Skin of body (tissue), 2 donors: ENCODE data around the gene TIMM22. TPM values are rescaled to one million over a fixed set of nuclear protein-coding genes. Genes with fewer than 3 reads are reported as not detected.
"Not testable (repeated sequence)": the region's sequence is repeated elsewhere in the genome, so short reads cannot be mapped to it uniquely, and the experiment has no call there.

Experiments
- DNase-seq: peaks from one replicate; lab custom pipeline; 2025; lab: John Stamatoyannopoulos, UW
- total RNA-seq: library from RNA; depleted of rRNA; stranded (reverse); fragments of >200 nt; gene quantifications from one replicate; pipeline ENCODE4 v1.2.3, GENCODE V29; 2014

The TIMM22 gene
- 9.0 TPM for total RNA-seq

- peak; percentile 98 for DNase-seq
Observed at GRCh38 chr17:996554-997344, at the start of gene TIMM22. TSS of gene TIMM22 (plus strand) at chr17:997129. CDS start at chr17:997143, 14 bp downstream.

- no peak for DNase-seq
Observed at GRCh38 chr17:948284-948852, 48.6 kb upstream of the TIMM22 start.

DNA sequence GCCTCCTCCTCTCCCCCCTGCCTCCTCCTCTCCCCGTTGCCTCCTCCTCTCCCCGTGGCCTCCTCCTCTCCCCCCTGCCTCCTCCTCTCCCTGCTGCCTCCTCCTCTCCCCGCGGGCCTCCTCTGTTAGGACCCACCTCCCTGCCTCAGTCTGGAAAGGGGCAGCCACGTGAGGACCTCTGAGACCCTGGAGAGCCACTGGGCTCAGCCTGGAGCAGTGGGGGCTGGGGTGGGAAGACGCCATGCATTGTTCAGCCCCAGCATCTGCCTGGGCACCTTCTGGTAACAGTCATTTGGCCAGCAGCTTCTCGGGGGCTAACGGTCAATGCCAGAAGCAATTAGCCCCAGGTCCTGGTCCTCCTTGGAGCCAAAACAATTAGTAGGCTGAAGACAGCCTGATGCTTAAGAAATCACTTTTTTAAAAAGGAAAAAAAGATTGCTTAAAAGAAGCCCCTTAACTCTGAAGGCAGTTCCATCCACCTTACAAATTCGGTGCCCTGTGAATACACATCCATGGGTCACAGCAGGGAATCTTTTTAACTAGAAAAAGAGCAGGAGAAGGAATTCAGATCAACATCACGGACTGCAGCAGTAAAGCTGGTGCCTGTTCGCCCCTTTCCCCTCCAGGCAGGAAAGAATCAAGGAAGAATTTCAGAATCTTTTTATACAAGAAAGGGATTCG is 47.2 kb upstream of the TIMM22 start:
- no peak for DNase-seq

- no peak for DNase-seq
Observed at GRCh38 chr17:951325-952132, 45.4 kb upstream of the TIMM22 start.

DNA sequence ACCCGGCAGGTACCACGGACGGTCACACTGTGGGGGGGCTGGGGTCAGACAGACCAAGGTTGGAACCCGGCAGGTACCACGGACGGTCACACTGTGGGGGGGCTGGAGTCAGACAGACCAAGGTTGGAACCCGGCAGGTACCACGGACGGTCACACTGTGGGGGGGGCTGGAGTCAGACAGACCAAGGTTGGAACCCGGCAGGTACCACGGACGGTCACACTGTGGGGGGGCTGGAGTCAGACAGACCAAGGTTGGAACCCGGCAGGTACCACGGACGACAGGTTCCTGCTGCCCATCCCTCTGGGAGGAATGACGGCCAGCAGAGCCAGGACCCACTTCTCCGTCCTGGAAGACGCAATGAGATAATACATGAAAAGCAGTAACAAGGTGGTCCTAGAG is 44.3 kb upstream of the TIMM22 start:
- not testable (repeated sequence) for DNase-seq

DNA sequence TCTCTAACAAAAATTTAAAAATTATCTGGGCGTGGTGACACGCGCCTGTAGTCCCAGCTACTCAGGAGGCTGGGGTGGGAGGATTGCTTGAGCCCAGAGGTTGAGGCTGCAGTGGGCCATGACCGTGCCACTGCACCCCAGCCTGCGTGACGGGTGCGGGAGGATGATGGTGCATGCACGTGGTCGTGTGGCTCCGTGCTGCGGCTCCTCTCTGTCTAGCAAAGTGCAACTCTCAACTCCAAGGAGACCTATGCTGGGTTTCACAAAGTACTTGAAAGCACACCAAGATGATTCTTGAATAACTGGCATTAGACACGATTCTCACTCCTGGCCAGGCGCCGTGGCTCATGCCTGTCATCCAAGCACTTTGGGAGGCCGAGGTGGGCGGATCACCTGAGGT is 43.2 kb upstream of the TIMM22 start:
- no peak for DNase-seq

DNA sequence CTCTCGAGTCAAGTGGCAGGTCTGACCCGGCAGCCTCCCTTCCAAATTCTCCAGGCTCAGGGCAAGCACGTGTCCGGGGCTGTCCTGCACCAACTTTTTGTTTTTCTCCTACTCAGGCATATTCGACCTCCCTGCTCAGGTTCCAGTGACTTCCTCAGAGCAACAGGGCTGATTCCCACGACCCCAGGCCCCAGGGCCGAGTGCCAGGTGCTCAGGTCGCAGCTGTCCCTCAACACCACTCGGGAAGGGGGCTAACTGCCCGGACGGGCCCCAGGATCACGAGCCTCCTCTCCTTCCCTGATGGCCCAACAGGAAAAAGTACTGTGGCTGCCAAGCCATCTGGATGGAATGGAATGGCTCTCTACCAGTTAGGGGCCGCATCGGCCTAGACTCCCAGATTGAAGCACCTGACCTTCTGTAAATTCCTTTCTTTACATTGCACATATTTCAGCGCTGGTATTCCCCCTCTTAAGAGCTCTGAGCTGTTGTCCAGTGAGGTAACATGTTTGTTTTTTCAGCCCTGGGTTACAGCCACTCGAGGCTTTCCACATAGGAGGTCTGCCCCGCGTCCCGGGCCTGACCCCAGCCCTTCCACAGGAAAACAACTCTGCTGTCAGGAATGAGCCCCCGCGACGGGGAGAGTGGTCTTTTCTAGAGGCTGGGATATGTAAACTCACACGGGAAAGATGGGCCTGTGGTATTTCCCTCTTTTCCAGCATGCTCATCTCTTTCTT is 42.3 kb upstream of the TIMM22 start:
- peak; percentile 32 for DNase-seq

DNA sequence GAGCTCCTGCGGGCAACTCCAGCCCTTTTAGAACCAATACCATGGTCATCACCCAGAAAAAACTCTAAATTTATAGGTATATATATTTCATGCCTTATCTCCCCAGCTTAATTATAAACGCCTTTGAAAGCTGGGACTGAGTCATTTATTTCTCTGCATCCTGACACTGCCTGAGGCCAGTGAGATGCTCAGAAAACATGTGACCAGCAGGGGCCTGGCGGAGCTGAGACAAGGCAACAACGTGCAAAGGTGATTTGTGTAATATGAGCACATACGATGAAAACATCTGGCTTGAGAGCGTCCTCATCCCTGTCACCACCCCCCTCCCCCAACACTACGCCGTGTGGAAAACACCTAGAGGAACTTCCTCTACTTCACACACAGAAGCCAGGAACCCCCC is 40.0 kb upstream of the TIMM22 start:
- no peak for DNase-seq

DNA sequence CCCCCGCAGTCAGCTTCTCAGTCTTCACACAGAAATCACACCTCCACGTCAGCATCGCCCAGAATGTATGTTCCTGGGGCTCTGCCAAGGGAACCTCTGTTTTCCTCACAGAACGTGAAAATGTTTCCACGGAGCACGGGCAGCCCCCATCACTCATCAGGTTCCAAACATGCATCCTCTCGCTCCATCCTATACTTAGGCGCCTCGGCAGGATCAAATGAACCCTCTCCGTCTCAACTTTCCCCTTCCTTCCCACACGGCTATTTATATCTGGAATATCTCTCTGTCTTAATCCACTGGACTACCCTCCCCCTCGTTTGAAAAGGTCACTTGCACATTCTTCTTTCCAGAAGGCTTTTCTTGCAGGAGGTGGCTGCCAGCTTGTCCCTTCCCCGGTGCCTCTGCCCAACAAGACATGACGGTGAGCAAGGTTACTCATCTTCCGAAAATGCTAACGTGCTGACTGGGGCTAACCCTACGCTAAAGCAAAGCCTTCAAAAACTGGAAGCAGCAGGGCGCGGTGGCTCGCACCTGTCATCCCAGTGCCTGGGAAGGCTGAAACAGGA is 39.0 kb upstream of the TIMM22 start:
- no peak for DNase-seq

GRCh38 chr17:958712-959451 is 38.0 kb upstream of the TIMM22 start:
- no peak for DNase-seq

DNA sequence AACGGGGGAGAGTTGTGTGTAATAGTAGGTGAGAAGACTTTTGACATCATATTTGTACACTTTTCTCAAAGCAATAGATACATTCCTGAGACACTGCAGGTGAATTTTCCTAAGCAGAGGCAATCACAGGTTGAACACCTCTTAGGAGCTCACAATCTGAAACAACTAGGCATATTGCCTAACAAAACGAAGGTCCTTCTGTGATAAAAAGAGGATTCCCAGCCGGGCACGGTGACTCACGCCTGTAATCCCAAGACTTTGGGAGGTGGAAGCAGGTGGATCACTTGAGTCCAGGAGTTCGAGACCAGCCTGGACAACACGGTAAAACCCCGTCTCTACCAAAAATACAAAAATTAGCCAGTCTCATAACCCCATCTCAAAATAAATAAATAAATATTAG is 34.8 kb upstream of the TIMM22 start:
- no peak for DNase-seq

GRCh38 chr17:962670-963069 is 34.3 kb upstream of the TIMM22 start:
- DNase-seq: no peak

DNA sequence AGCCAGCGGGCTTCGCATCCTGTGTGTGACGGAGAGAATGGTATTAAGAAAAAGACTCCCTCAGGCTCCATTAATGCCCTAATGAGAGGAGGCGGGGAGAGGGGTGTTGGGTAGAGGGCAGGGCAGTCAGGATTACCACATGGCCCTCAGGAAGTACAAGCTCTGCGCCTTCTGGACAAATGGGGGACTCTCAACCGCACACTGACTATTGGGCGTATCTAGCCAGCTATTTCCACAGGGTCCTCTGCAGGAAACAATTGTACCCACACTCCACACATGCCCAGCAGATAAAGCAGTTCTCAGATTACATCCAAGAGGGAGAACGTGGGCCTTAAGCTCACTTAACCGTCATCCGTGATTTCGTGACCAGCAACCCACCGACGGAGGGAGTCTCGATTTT is 32.1 kb upstream of the TIMM22 start:
- no peak for DNase-seq

GRCh38 chr17:965311-965989 is 31.5 kb upstream of the TIMM22 start:
- DNase-seq: no peak

- DNase-seq: no peak
Observed at GRCh38 chr17:967122-967521, 29.8 kb upstream of the TIMM22 start.

DNA sequence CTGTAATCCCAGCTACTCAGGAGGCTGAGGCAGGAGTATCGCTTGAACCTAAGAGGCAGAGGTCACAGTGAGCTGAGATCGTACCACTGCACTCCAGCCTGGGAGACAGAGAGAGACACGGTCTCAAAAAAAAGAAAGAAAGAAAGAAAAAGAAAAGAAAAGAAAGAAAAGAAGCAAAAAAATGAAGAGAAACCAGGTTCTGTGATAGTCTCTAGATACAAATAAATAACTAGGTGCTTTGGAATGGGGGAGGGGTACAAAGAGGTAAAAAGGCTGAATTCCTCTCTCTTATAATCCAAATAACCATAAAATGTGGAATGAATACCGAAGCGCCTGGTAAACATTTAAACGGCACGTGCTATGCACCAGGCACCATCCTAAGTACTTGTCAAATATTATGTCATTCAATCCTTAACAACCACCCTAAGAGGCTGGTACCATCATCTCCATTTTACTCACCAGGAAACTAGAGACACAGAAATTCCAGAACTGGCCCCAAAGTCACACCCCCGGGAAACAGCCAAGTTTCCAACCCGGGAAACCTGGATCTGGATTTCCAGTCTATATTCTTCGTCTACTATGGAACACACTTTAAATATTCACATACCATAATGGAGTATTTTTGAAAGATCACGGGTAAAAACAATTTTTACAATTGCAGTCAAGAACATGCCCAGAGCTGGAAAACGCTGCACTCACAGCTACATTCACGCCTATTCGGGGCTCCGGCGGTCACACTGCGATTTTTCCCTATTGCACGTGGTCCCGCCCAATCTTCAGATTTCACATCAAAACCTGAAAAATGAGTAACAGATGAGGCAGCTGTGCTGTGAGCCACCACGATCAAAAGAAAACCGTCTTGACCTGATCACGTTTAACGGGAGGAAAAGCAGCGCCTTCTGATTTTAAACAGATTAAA is 27.9 kb upstream of the TIMM22 start:
- no peak for DNase-seq

- DNase-seq: no peak
Observed at GRCh38 chr17:969811-970355, 27.0 kb upstream of the TIMM22 start.

DNA sequence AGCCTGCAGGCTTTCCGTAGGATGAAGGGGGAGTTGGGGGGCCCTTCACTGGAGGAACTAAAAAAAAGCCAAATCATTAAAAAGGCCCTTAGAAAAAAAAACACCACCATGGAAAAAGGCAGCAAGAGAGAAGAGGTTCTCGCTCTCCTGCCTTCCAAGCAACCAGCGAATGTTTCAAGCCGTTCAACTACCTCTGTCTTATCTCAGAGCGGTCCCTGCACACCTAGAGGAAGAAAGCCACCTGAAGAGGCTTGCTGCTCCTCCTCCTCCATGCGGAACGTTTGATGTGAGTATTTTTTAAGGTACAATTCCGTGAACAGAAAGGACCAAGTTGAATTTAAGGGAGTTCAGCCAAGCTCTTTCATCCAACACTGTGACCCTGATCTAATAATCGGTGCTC is 26.6 kb upstream of the TIMM22 start:
- no peak for DNase-seq
